Measurements from ENCODE around the gene ARL15.

ARL15 gene

DNA sequence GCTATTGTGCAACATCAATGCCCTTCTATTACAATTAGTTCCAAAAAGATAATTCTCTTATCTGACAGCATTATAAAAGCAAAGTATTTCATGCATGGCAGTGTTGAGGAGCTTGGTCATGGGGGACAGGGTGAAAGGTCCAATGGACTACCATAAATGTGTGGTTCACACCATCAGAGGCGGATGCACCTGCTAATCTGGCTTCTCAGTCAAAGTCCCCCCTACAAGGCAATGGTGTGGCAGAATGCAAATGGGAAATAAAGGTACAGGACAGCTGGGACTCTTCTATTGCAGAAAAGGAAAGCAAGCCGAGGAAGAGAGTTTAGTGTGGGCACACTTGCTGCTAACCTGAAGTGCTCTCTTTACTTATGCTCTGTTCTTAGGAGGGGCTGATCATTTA is 380.8 kb downstream of the ARL15 start:
- Histone ChIP-seq H3K36me3 (replicated peaks; ENCODE audit: low read depth, low read length) (no peaks in the 10 kb centered on the region), H4K20me1 (ENCODE audit: insufficient read depth, low read length) (no peaks in the 10 kb centered on the region), H3K4me3 (ENCODE audit: low read length) (no peak overlapping the region), H3K79me2 (ENCODE audit: low read length) (no peaks in the 10 kb centered on the region), H3K9ac (ENCODE audit: low read length) (no peak overlapping the region), H3K27ac (ENCODE audit: low read length) (no peak overlapping the region), H2AFZ (ENCODE audit: low read depth, low read length) (no peak overlapping the region), H3K27me3 (ENCODE audit: low read depth, low read length) (no peaks in the 10 kb centered on the region), H3K4me1 (ENCODE audit: low read length) (no peaks in the 10 kb centered on the region), H3K9me3 (ENCODE audit: insufficient read depth, low read length) (no peaks in the 10 kb centered on the region), H3K4me2 (ENCODE audit: low read length) (no peak overlapping the region)
- no peak for TF ChIP-seq EZH2phosphoT487 (IDR thresholded peaks at IDR 0.05; ENCODE audit: low read depth)
- TF ChIP-seq, protein P1, sequence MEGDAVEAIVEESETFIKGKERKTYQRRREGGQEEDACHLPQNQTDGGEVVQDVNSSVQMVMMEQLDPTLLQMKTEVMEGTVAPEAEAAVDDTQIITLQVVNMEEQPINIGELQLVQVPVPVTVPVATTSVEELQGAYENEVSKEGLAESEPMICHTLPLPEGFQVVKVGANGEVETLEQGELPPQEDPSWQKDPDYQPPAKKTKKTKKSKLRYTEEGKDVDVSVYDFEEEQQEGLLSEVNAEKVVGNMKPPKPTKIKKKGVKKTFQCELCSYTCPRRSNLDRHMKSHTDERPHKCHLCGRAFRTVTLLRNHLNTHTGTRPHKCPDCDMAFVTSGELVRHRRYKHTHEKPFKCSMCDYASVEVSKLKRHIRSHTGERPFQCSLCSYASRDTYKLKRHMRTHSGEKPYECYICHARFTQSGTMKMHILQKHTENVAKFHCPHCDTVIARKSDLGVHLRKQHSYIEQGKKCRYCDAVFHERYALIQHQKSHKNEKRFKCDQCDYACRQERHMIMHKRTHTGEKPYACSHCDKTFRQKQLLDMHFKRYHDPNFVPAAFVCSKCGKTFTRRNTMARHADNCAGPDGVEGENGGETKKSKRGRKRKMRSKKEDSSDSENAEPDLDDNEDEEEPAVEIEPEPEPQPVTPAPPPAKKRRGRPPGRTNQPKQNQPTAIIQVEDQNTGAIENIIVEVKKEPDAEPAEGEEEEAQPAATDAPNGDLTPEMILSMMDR (IDR thresholded peaks at IDR 0.05; ENCODE audit: low read depth, low read length), result no peak

GRCh38 chr5:53929152-53929551 is 381.2 kb downstream of the ARL15 start:
- Histone ChIP-seq H2AFZ (ENCODE audit: low read depth, low read length) (no peak overlapping the region), H3K4me3 (ENCODE audit: low read length) (no peak overlapping the region)
- no peak for TF ChIP-seq EZH2phosphoT487 (IDR thresholded peaks at IDR 0.05; ENCODE audit: low read depth)
- TF ChIP-seq, protein P1 (IDR thresholded peaks at IDR 0.05; ENCODE audit: low read depth, low read length), result no peak

GRCh38 chr5:53928641-53929040 is 381.7 kb downstream of the ARL15 start:
- no peaks in the 10 kb centered on the region for H4K20me1 ChIP-seq (ENCODE audit: insufficient read depth, low read length)
- no peaks in the 10 kb centered on the region for H3K9me3 ChIP-seq (ENCODE audit: insufficient read depth, low read length)
- H3K4me2 ChIP-seq (ENCODE audit: low read length), result no peak overlapping the region
- H3K36me3 ChIP-seq (replicated peaks; ENCODE audit: low read depth, low read length), result no peaks in the 10 kb centered on the region
- no peaks in the 10 kb centered on the region for H3K79me2 ChIP-seq (ENCODE audit: low read length)
- TF ChIP-seq, protein P1 (IDR thresholded peaks at IDR 0.05; ENCODE audit: low read depth, low read length), result no peak
- no peak for TF ChIP-seq EZH2phosphoT487 (IDR thresholded peaks at IDR 0.05; ENCODE audit: low read depth)
- no peak overlapping the region for H3K9ac ChIP-seq (ENCODE audit: low read length)
- no peaks in the 10 kb centered on the region for H3K27me3 ChIP-seq (ENCODE audit: low read depth, low read length)
- no peak overlapping the region for H2AFZ ChIP-seq (ENCODE audit: low read depth, low read length)
- H3K4me1 ChIP-seq (ENCODE audit: low read length), result no peaks in the 10 kb centered on the region
- no peak overlapping the region for H3K4me3 ChIP-seq (ENCODE audit: low read length)
- no peak overlapping the region for H3K27ac ChIP-seq (ENCODE audit: low read length)

More at GRCh38 chr5:53929152-53929551, 381.2 kb downstream of the ARL15 start:
- no peaks in the 10 kb centered on the region for H3K9me3 ChIP-seq (ENCODE audit: insufficient read depth, low read length)
- H3K9ac ChIP-seq (ENCODE audit: low read length), result no peak overlapping the region
- H3K27me3 ChIP-seq (ENCODE audit: low read depth, low read length), result no peaks in the 10 kb centered on the region
- H3K36me3 ChIP-seq (replicated peaks; ENCODE audit: low read depth, low read length), result no peaks in the 10 kb centered on the region
- H4K20me1 ChIP-seq (ENCODE audit: insufficient read depth, low read length), result no peaks in the 10 kb centered on the region
- no peak overlapping the region for H3K4me2 ChIP-seq (ENCODE audit: low read length)
- H3K79me2 ChIP-seq (ENCODE audit: low read length), result no peaks in the 10 kb centered on the region
- H3K4me1 ChIP-seq (ENCODE audit: low read length), result no peaks in the 10 kb centered on the region
- no peak overlapping the region for H3K27ac ChIP-seq (ENCODE audit: low read length)

DNA sequence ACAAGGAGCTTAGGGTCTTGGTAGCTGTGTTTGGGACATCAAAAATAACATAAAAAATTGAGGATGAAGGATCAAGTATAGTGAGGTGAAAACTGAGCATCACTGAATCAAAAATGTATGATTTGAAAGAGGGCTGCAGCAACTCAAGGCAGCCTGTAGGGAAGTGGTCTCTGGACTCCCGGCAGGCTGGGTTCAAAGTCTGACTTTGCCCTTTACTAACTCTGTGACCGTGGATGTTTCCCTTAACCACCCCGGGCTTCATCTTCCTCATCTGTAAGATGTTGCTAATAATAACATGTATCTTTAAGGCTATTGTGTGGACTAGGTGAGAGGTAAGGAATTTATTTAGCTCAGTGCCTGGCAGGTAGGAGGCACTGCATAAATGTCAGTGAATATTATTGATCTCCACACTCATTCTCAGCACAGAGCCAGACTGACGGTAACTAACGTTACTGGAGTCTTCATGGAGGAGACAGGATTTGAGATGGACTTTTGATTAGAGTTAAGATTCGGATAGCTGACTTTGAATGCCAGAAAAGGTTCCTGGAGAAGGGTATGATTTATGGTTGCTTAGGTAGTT is 382.6 kb downstream of the ARL15 start:
- Histone ChIP-seq H3K9me3 (ENCODE audit: insufficient read depth, low read length) (no peaks in the 10 kb centered on the region), H2AFZ (ENCODE audit: low read depth, low read length) (no peak overlapping the region), H3K27ac (ENCODE audit: low read length) (no peak overlapping the region), H3K4me3 (ENCODE audit: low read length) (no peak overlapping the region), H3K79me2 (ENCODE audit: low read length) (no peaks in the 10 kb centered on the region), H3K4me1 (ENCODE audit: low read length) (no peaks in the 10 kb centered on the region), H3K4me2 (ENCODE audit: low read length) (no peak overlapping the region), H3K9ac (ENCODE audit: low read length) (no peak overlapping the region), H3K36me3 (replicated peaks; ENCODE audit: low read depth, low read length) (no peaks in the 10 kb centered on the region), H3K27me3 (ENCODE audit: low read depth, low read length) (no peaks in the 10 kb centered on the region), H4K20me1 (ENCODE audit: insufficient read depth, low read length) (no peaks in the 10 kb centered on the region)
- TF ChIP-seq, protein P1 (IDR thresholded peaks at IDR 0.05; ENCODE audit: low read depth, low read length), result no peak

Data from OCI-LY3 (cell line).